ENCODE measurements around the gene CRACR2B.

Gene CRACR2B

GRCh38 chr11:839875-840617, 12.3 kb downstream of the CRACR2B start:
- no peak for DNase-seq

DNA sequence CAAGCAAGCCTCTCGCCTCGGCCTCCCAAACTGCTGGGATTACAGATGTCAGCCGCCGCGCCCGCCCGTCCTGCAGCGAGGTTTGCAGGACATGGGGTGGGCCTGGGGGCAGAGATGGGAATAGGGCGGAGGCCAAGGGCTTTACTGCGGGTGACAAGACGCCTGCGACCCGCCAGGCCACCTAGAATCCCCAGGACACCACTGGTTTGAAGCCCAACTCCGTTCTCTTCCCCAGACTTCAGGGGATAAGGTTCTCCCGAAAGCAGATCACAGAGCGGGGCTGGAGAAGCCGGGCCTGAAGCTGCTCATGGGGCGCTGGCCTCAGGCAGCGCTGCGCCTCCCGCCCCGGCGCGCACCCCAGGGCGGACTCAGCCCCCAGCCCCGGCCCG, 14.3 kb downstream of the CRACR2B start:
- DNase-seq, result peak; percentile 16

- DNase-seq, result peak; percentile 88
Measured at GRCh38 chr11:842370-843002, 14.8 kb downstream of the CRACR2B start, which contains the start of the genes POLR2L and TSPAN4. POLR2L (minus strand) TSS chr11:842529; CDS start chr11:842508, 21 bp downstream. TSPAN4 (plus strand) TSS chr11:842852; CDS start chr11:850305, 7,453 bp downstream.

GRCh38 chr11:843086-843734, 15.5 kb downstream of the CRACR2B start:
- DNase-seq, result no peak

DNA sequence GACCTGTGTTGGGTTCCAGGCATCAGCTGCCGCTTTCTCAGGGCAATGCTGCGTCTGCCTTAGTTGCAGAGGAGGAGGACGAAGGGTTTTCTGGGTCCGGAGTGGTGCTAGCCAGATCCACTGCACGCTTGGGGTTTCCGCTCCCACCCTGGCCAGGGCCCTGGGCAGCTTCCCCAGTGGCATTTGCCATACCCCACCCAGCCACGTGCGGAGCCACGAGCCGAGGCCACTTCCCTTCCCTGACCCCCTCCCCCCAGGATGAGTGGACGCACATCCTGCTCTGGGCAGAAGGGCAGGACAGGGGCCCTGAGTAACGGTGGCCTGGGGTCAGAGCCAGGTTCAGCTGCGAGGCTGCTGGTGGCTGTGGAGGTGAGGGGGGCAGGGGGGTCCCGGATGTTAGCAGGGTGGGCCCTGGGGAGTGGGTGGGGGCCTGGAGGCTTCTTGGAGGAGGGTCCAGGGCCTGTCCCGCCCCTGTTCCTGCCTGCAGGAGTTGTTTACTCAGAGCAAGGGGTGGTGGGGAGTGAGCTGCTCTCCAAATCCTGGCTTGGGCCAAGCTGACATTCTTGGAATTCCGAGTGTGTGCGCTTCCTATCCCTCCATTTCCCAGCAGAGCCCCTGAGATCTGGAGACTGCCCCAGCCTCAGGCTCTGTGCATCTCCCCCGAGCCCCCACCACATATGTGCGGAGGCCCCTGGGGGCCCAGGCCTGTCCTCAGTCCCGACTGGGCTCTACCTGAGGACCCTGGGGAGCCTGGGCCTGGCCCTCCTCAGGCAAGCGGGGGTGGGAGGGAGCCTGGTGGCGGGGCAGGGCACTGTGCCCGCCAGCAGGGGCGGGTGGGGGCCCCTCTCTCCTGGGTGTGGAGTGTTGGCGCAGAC, 16.3 kb downstream of the CRACR2B start:
- no peak for DNase-seq

GRCh38 chr11:844693-845644, 17.2 kb downstream of the CRACR2B start:
- DNase-seq, result no peak

- no peak for DNase-seq
Measured at GRCh38 chr11:845872-846495, 18.3 kb downstream of the CRACR2B start.

DNA sequence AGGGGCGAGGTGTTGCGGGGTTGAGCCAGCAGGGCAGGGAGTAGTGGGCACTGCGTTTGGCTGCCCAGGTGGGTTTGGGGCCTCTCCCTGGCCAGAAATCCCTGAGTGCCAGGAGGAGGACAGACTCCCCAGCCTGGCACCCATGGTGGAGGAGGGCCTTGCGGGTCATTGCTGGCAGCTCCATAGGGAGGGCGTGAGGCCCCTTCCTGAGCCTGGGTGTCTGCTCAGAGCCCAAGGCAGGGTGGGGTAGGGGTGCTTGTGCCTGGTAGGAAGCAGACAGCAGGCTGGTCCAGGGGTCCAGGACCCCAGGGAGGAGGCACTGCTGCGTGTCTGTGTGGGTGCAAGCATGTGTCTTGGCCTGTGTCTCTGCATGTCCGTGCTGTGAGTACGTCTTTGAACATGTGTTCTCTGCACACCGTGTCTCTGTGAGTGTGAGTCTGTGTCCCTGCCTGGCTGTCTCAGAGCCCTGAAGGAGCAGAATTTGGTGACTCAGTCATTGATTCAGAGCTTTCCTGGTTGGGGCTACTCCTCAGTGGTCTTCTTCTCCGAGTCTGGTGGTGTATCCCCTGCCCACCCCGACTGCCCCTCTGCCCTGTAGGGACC, 18.9 kb downstream of the CRACR2B start:
- no peak for DNase-seq

DNA sequence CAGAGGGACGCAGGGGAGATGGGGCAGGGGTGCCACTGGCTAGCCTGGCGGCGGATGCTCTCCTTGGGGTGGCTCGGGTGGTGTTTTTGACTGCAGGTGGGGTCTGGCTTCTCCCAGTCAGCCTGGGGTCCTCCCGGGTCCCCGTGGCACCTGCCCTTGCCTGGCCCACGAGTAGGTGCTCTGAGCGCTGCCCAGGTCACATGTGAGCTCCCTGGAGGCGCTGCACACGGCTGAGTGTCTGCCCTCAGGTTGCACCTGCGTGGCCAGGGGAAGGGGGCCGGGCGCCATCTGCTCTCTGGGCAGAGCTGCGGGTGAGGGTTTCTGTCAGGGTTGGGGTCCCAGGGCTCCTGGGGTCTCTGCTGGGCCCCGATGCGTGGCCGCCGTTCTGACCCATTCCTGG, 20.2 kb downstream of the CRACR2B start:
- no peak for DNase-seq

DNA sequence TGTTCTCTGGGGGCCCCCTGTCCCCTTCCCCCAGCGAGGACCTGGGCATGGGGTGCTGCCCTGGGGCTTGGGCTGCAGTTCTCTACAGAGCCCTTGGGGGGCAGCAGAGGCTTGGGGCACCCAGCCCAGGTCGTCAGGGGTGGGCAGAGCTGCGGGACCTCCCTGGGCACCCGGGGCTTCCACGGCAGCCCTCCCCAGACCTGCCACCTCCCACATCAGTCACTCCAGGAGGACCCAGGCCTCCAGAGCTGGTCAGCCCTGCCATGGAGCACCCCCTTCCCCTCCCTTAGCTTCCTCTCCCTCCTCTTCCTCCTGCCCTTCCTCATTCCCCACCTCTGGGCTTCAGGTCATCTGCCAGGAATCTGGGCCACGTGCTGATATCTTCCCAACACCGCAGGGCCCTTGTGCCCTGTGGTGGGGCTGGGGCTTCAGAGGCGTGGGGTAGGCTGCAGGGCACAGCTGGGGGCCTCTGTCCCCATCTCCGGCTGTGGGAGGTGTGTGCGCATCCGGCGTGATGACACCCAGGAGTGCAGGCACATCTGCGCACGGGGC, 20.7 kb downstream of the CRACR2B start:
- DNase-seq, result peak; percentile 67

- no peak for DNase-seq
Measured at GRCh38 chr11:849104-849824, 21.5 kb downstream of the CRACR2B start.

DNA sequence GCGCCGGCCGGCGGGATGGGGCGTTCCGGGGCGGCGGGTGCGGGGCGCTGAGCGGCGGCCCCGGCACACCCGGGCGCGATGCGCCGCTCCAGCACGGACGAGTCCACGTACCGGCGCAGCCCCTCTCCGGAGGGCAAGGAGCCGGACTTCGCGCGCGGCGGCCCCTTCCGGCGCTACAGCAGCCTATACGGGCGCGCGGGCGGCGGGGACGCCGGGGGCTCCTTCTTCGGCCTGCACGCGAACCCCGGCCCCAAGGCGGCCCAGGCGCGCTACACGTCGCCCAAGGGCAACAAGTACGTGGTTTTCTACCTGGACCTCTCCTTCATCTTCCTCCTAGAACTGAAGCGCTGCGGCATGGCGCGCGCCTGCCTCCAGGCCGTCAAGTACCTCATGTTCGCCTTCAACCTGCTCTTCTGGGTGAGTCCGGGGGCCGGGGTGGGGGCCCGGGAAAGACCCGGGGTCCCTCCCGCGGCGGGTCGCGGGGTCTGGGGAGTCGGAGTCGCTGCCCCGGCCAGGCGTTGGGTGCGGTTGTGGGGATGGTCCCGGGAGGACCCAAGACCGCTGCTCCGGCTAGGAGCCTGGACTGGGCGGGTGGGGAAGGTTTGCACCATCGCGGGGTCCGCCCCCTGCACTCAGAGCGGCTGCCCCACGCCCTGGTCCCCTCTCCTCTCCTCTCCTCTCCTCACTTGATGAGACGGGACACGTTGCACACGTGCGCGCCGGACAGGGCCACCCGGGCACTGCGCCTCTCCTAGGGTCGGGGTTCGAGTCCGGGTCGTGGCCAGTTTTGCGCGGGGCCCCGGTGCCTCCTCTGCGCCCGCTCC, 22.4 kb downstream of the CRACR2B start:
- no peak for DNase-seq

GRCh38 chr11:850775-851763, 23.4 kb downstream of the CRACR2B start:
- no peak for DNase-seq

- no peak for DNase-seq
Measured at GRCh38 chr11:852762-853161, 25.0 kb downstream of the CRACR2B start.

DNA sequence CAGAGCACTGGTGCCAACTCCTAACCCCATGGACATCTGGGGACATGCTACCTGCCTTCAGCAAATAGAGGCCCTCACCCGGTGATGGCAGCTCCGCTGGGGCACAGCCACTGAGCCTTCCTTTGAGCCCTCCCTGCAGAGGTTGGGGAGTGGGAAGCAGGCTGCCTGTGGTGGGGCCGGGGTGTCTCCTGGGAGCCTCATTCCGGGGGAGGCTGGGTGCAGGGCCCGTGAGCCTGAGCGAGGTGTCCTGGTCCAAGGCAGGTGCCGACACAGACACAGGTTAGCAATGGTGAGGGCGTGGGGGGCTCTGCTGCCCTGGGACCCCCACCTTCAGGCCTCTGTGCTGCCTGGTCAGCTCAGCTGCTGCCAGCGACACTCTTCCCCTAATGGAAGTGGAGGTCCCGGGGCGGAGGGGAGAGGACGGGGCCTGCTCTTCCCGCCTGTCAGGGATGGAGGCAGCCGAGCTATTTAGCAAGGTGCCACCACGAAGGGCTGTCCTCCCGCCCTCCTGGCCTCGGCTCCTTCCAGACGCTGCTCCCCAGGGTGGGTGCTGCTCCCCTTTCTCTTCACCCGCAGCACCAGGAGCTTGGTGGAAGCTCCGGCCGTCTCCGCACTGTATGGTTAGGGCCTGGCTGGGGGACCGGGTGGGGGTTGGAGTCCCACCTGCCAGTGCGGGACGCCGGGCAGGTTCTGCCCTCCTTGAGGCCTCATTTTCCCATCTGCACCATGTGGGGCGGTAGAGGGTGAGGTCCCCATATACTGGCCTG, 26.1 kb downstream of the CRACR2B start:
- DNase-seq, result no peak

DNA sequence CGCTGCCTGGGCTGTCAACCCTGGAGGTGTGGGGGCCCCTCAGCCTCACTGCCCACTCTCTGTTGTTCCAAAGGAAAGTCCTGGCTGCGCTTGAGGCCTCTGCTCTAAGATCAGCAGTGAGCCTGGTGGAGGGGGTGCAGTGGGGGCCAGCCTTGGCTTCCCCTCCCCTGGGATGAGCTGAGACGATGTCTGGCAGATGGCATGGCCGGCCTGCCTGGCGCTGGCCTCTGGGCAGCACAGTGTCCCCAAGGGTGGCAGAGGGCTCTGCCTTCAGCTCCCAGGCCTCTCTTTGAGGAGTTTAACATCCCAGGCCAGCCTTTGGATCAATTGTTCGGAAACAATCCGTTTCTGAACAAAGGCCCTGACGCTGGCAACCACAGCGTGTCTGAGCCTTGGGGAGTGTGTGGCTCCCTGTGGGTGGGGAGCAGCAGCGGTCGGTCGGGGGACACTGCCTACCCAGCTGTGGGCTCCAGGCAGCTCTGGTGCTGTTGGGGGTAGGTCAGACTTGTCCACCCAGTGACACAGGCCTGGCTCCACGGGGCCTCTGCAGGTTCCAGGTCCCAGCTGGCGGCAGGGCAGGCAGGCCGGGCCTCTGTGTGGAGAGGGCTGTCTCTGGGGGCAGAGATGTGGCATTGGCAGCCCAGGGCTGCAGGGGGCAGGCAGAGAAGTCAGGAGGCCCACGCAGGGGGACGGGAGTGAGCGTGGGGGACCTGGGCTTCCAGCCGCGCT, 27.0 kb downstream of the CRACR2B start:
- DNase-seq, result no peak

Measured in activated gamma-delta T cell treated with Interleukin-2 at 50 U/mL for 16 hours (primary cell).